GM23338 (cell line): ENCODE data around the gene ING4.

ENCODE experiments used
- CREB1 ChIP-seq: fragments of 250-450 bp; sonication (Bioruptor Pico); IDR thresholded peaks from 2 replicates; pipeline ENCODE4 v1.5.0; 2020; ENCODE audit warnings: low read depth, mild to moderate bottlenecking, moderate library complexity
- CTCF ChIP-seq, 2 experiments: fragments of 200-600 bp in 1 of 2; sonication (generic) in 1 of 2; conservative IDR thresholded peaks; 2 replicates each; pipeline versions ENCODE4 v1.5.1 to v1.6.1; 2016 to 2017; ENCODE audit warnings: antibody characterized with exemption in 2 of 2, low read depth in 2 of 2, mild to moderate bottlenecking in 2 of 2, moderate library complexity in 1 of 2
- EZH2 ChIP-seq: fragments of 200-600 bp; sonication (generic); IDR thresholded peaks from one replicate; pipeline ENCODE4 v1.8.0; 2017; ENCODE audit warnings: antibody characterized with exemption, mild to moderate bottlenecking, low read depth; ENCODE audit not compliant: unreplicated experiment
- EZH2phosphoT487 ChIP-seq: fragments of 200-600 bp; sonication (generic); IDR thresholded peaks from one replicate; pipeline ENCODE4 v1.8.1; 2018; ENCODE audit warnings: antibody characterized with exemption; ENCODE audit not compliant: unreplicated experiment
- JUNB ChIP-seq: IDR thresholded peaks from one replicate; pipeline ENCODE4 v1.6.1; 2016; ENCODE audit warnings: antibody characterized with exemption; ENCODE audit not compliant: unreplicated experiment
- NANOG ChIP-seq: IDR thresholded peaks from 2 replicates; pipeline ENCODE4 v1.6.1; 2016; ENCODE audit warnings: antibody characterized with exemption, borderline replicate concordance
- POLR2AphosphoS5 ChIP-seq: IDR thresholded peaks from 2 replicates; pipeline ENCODE4 v1.6.1; 2016; ENCODE audit warnings: antibody characterized with exemption, low read depth
- REST ChIP-seq: IDR thresholded peaks from one replicate; pipeline ENCODE4 v1.6.1; 2018; ENCODE audit warnings: antibody characterized with exemption; ENCODE audit not compliant: unreplicated experiment
- ZNF114 ChIP-seq: fragments of 250-450 bp; sonication (Bioruptor Pico); IDR thresholded peaks from 2 replicates; pipeline ENCODE4 v1.5.0; 2020; ENCODE audit warnings: mild to moderate bottlenecking, moderate library complexity
- ZNF331 ChIP-seq: fragments of 250-450 bp; sonication (Bioruptor Pico); IDR thresholded peaks from 2 replicates; pipeline ENCODE4 v1.5.0; 2020; ENCODE audit warnings: low read depth, mild to moderate bottlenecking, moderate library complexity
- TF ChIP-seq, protein P1 (sequence below): IDR thresholded peaks from 2 replicates; pipeline ENCODE4 v1.6.1; 2016; ENCODE audit warnings: antibody characterized with exemption
- TF ChIP-seq, protein P2 (sequence below): fragments of 250-450 bp; sonication (Bioruptor Pico); IDR thresholded peaks from 2 replicates; pipeline ENCODE4 v1.5.0; 2020; ENCODE audit warnings: mild to moderate bottlenecking, moderate library complexity

- TF ChIP-seq EZH2phosphoT487 (no peak), CTCF (conservative IDR thresholded peaks at IDR 0.05; ENCODE audit: low read depth in 2 of 2) (no peak), EZH2 (no peak), REST (no peak), POLR2AphosphoS5 (no peak), CREB1 (CRISPR knock-in tag) (no peak), NANOG (no peak), JUNB (no peak), ZNF331 (CRISPR knock-in tag) (no peak), ZNF114 (CRISPR knock-in tag) (no peak)
- TF ChIP-seq, protein P1, sequence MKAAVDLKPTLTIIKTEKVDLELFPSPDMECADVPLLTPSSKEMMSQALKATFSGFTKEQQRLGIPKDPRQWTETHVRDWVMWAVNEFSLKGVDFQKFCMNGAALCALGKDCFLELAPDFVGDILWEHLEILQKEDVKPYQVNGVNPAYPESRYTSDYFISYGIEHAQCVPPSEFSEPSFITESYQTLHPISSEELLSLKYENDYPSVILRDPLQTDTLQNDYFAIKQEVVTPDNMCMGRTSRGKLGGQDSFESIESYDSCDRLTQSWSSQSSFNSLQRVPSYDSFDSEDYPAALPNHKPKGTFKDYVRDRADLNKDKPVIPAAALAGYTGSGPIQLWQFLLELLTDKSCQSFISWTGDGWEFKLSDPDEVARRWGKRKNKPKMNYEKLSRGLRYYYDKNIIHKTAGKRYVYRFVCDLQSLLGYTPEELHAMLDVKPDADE: no peak
- TF ChIP-seq, protein P2, sequence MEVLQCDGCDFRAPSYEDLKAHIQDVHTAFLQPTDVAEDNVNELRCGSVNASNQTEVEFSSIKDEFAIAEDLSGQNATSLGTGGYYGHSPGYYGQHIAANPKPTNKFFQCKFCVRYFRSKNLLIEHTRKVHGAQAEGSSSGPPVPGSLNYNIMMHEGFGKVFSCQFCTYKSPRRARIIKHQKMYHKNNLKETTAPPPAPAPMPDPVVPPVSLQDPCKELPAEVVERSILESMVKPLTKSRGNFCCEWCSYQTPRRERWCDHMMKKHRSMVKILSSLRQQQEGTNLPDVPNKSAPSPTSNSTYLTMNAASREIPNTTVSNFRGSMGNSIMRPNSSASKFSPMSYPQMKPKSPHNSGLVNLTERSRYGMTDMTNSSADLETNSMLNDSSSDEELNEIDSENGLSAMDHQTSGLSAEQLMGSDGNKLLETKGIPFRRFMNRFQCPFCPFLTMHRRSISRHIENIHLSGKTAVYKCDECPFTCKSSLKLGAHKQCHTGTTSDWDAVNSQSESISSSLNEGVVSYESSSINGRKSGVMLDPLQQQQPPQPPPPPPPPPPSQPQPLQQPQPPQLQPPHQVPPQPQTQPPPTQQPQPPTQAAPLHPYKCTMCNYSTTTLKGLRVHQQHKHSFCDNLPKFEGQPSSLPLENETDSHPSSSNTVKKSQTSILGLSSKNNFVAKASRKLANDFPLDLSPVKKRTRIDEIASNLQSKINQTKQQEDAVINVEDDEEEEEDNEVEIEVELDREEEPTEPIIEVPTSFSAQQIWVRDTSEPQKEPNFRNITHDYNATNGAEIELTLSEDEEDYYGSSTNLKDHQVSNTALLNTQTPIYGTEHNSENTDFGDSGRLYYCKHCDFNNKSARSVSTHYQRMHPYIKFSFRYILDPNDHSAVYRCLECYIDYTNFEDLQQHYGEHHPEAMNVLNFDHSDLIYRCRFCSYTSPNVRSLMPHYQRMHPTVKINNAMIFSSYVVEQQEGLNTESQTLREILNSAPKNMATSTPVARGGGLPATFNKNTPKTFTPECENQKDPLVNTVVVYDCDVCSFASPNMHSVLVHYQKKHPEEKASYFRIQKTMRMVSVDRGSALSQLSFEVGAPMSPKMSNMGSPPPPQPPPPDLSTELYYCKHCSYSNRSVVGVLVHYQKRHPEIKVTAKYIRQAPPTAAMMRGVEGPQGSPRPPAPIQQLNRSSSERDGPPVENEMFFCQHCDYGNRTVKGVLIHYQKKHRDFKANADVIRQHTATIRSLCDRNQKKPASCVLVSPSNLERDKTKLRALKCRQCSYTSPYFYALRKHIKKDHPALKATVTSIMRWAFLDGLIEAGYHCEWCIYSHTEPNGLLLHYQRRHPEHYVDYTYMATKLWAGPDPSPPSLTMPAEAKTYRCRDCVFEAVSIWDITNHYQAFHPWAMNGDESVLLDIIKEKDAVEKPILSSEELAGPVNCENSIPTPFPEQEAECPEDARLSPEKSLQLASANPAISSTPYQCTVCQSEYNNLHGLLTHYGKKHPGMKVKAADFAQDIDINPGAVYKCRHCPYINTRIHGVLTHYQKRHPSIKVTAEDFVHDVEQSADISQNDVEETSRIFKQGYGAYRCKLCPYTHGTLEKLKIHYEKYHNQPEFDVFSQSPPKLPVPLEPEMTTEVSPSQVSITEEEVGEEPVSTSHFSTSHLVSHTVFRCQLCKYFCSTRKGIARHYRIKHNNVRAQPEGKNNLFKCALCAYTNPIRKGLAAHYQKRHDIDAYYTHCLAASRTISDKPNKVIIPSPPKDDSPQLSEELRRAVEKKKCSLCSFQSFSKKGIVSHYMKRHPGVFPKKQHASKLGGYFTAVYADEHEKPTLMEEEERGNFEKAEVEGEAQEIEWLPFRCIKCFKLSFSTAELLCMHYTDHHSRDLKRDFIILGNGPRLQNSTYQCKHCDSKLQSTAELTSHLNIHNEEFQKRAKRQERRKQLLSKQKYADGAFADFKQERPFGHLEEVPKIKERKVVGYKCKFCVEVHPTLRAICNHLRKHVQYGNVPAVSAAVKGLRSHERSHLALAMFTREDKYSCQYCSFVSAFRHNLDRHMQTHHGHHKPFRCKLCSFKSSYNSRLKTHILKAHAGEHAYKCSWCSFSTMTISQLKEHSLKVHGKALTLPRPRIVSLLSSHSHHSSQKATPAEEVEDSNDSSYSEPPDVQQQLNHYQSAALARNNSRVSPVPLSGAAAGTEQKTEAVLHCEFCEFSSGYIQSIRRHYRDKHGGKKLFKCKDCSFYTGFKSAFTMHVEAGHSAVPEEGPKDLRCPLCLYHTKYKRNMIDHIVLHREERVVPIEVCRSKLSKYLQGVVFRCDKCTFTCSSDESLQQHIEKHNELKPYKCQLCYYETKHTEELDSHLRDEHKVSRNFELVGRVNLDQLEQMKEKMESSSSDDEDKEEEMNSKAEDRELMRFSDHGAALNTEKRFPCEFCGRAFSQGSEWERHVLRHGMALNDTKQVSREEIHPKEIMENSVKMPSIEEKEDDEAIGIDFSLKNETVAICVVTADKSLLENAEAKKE (CRISPR knock-in tag): no peak
Measured at GRCh38 chr12:6672143-6672542, 9.2 kb upstream of the ING4 start.
